Left ventricle myocardium superior (tissue), 1 donor: ENCODE measurements around the gene KRTAP27-1. TPM values are rescaled to one million over a fixed set of nuclear protein-coding genes. Genes with fewer than 3 reads are reported as not detected.

Experiments
- ATAC-seq: fragments of 200-7000 bp; cut with Tn5 transposase; one replicate; pipeline ENCODE4 v1.9.1; 2020; ENCODE audit warnings: mild to moderate bottlenecking, moderate library complexity
- DNase-seq: peaks from one replicate; pipeline ENCODE4 v3.0.0-alpha.2; 2020
- intact Hi-C: fragments of 100-400 bp; cut with micrococcal nuclease; formaldehyde crosslinking; loops from one replicate; pipeline ENCODE4 v1.11.0; 2022
- long read RNA-seq: library from polyadenylated mRNA; unstranded; transcript quantifications from one replicate; pipeline ENCODE4 v2.0.0, GENCODE V29; 2021
- total RNA-seq: library from RNA; stranded (reverse); fragmentation: NEBNext Ultra II Directional; extraction: Animal tissue kit (Norgen Biotek cat#: 25700); gene quantifications from one replicate; pipeline ENCODE4 v1.2.1, GENCODE V29; 2021
- donor health status: DM: no; HTN: yes; CAD: no; lungs with severe emphysema.

Gene KRTAP27-1, protein sequence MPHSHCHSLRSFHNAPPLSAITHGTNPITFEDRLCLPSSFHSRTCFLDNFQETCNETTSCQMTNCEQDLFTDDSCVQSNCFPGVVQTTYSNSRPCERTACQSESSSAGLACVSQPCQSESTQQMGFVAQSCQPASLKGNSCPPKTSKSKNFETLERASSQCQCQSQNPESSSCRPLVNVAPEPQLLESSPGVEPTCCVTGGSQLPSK
- total RNA-seq, result not detected
- long read RNA-seq, result 0 reads

GRCh38 chr21:30337276-30337744 is at the start of gene KRTAP27-1:
TSS of gene KRTAP27-1 (minus strand) at chr21:30337694. CDS start at chr21:30337668, 26 bp downstream.
- DNase-seq (no peak), ATAC-seq (no peak)
- intact Hi-C loops, result no loop called here

DNA sequence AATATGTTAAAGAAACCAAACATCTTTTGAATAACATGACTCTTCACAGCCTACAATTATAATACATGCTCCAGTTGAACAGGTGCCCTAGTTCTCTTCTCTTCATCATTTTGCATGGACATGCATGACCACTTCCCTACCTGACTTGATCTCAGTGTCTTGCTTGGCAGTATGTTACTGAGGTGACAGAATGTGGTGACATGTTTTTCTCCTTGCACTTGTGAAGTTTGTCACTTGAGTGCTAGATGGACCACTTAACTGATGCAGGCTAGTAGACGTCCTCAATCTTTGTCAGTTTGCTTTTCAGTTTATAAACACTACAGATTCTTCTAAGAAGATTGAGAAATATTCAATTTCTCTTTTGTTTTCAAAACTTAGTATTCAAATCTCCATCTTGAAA is 44.7 kb upstream of the KRTAP27-1 start:
- no peak for DNase-seq
- no peak for ATAC-seq
- intact Hi-C loops, result no loop called here

- intact Hi-C loops, result no loop called here
- DNase-seq (no peak), ATAC-seq (no peak)
Observed at GRCh38 chr21:30372139-30372770, 34.8 kb upstream of the KRTAP27-1 start, which contains the start of gene KRTAP13-2. TSS of gene KRTAP13-2 (minus strand) at chr21:30372271. CDS start at chr21:30372213, 58 bp downstream.

DNA sequence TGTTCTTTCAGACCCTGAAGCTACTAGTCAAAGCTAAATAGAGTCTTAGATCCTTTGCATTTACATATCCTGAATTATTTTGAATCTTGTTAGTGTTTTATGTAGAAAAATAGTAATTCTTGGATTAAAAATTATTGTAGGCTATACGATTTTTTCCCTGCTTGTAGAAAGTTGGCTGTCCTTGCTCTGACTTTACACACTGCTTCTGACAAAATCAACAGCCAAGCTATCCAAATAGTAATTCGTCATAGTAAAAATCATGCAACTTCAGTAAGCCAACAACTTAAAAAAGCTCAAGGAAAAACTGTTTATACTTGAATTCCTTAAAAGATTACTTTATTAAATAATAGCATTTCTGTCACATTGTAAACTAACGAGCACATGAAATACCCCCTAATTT is 18.4 kb upstream of the KRTAP27-1 start:
- no peak for ATAC-seq
- DNase-seq, result no peak
- intact Hi-C loops, result no loop called here

DNA sequence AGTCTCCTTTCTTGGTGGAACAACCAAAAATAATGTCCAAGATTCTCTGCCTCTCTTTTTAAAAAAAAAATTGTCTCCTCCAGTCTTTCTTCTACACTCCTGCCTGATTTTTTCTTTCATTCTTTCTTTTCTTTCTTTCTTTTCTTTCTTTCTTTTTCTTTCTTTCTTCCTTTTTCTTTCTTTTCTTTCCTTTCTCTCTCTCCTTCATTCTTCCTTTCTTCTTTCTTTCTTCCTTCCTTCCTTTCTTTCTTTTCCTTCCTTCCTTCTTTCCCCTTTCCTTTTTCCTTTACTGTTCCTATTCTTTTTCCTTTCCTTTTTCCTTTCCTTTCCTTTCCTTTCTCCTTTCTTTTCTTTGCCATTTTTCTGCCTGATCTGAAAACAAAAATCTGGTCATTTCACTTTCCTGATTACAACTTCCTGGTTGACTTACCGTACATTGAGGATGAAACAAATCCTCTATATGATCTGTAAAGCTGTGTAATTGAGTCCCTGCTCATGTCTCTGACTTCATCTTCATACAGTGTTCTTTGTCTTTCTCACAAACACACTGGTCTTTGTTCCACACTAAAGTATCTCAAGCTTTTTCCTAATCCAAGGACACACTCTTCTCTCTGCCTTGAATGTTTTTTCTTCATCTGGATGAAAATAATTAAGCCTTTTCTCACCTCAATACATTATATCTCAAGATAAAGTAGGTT is 17.0 kb upstream of the KRTAP27-1 start:
- no peak for DNase-seq
- intact Hi-C loops, result no loop called here
- no peak for ATAC-seq

GRCh38 chr21:30351534-30351933 is 14.0 kb upstream of the KRTAP27-1 start:
- DNase-seq (no peak), ATAC-seq (no peak)
- intact Hi-C loops, result no loop called here

GRCh38 chr21:30349572-30349971 is 12.1 kb upstream of the KRTAP27-1 start:
- ATAC-seq, result no peak
- intact Hi-C loops, result loop anchor here (10.0 kb wide), 1 partner anchor 735 kb away; no protein-coding TSS in a partner anchor
- DNase-seq, result no peak

- intact Hi-C loops, result loop anchor here (10.0 kb wide), 1 partner anchor 736 kb away; no protein-coding TSS in a partner anchor
- DNase-seq (no peak), ATAC-seq (no peak)
Observed at GRCh38 chr21:30348506-30348905, 11.0 kb upstream of the KRTAP27-1 start, which contains the start of gene KRTAP23-1. TSS of gene KRTAP23-1 (minus strand) at chr21:30348606. CDS start at chr21:30348606, 0 bp downstream.

DNA sequence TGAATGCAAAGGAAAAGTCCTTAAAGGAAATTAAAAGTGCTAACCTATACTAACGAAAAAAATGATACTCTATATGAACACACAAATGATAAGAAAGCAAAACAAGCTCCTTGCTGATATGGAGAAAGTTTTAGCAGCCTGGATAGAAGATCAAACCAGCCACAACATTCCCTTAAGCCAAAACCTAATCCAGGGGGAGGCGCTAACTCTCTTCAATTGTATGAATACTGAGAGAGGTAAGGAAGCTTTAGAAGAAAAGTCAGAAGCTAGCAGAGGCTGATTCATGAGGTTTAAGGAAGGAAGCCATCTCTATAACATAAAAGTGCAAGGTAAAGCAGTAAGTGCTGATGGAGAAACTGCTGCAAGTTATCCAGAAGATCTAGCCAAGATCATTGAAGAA is 7.5 kb upstream of the KRTAP27-1 start:
- intact Hi-C loops, result loop anchor here (10.0 kb wide), 1 partner anchor 740 kb away; no protein-coding TSS in a partner anchor
- ATAC-seq (no peak), DNase-seq (no peak)

DNA sequence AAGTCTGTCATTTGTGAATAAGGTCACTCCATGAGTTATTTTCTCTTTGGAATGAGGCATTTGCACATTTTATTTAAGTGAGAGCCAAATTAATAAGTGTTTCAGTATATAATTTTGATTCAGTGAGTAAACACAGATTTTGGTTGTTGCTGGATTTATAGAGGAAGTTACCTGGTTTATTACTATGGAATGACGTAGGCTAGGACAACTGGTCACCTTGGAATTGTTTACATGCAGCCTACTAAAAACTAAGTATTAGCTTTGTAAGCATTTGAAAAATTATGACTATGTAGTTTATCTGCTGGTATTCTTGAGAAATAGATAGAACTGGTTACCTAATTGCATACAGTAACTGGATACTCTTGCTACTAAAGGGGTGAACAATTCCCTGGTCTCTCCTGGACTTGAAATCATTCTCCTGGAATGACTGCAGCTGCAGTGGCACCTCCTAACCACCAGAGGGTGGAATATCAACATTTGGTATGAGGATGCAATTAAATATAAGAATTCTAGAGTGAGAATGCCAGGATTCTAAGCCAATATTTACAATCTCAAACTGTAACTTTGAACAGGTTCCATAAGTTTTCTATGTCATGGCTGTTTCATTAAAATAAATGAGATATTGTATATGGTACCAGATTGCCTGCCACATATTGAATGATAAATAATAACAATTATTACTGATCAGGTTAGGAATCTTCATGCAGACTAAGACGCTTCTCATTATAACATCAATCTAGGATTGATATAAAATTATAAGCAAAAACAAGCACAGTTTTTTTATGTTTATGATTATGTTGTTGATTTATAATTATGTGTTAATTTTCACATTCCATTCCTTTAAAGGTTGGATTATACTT is 3.5 kb upstream of the KRTAP27-1 start:
- intact Hi-C loops, result loop anchor here (10.0 kb wide), 1 partner anchor 744 kb away; no protein-coding TSS in a partner anchor
- DNase-seq (peak; percentile 35), ATAC-seq (no peak)

- DNase-seq (no peak), ATAC-seq (no peak)
- intact Hi-C loops, result no loop called here
Observed at GRCh38 chr21:30338717-30339116, 1.2 kb upstream of the KRTAP27-1 start.

- DNase-seq (no peak), ATAC-seq (no peak)
- intact Hi-C loops, result no loop called here
Observed at GRCh38 chr21:30337772-30338171, 278 bp upstream of the KRTAP27-1 start.

DNA sequence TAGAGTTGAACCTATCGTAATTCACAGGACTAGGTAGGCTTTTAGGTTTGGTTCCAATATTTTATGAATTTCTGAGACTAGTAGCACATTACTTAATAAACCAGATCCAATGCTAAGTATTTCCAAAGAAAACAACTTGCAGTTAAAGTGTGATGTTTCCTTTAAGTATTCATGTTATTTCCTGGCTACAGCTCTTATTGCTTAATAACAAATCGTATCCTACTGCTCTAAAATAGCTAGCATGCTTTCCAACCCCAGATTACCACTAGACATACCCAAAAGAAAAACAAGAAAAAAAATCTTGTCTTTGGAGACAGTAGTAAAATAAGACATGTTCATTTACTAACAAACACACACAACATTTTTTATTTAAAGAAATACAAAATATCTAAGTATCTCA is 898 bp downstream of the KRTAP27-1 start:
- DNase-seq, result no peak
- ATAC-seq, result no peak
- intact Hi-C loops, result no loop called here

DNA sequence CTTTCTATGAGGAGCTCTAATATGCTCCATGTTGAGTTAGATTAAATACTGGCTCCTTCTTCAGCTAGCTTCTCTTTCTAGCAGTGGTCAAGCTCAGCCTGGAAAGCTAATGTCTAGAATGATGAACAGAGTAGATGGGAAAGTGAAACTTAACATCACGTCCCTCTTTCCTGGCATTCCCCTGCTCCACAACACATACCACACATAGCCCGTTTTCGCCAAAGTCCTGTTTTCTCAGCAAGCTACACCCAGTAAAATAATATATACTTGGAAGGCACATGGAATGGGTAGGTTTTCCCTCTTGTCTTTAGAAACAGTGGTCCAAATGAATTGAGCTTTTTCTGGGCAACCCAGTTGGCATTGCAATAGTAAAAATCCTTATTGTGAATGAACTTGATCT is 3.8 kb downstream of the KRTAP27-1 start:
- intact Hi-C loops, result no loop called here
- ATAC-seq (no peak), DNase-seq (no peak)

DNA sequence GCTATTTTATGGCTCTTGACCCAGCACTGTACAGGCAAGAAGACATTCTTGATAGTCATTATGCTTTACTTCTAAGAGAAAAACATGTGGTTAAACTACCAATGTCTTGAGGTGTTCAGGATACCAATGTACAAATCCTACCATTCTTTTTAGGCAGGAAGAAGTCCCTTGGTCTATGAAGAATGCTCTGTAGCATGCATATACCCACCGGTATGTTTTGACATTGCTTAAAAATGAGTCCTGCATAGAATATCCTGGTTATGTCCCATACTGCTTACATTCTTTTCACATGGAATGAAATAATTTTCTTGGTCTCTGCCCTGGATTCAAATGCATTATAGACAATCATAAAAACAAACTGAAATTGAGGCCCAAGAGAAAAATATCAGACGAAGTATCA is 4.8 kb downstream of the KRTAP27-1 start:
- intact Hi-C loops, result no loop called here
- ATAC-seq, result no peak

DNA sequence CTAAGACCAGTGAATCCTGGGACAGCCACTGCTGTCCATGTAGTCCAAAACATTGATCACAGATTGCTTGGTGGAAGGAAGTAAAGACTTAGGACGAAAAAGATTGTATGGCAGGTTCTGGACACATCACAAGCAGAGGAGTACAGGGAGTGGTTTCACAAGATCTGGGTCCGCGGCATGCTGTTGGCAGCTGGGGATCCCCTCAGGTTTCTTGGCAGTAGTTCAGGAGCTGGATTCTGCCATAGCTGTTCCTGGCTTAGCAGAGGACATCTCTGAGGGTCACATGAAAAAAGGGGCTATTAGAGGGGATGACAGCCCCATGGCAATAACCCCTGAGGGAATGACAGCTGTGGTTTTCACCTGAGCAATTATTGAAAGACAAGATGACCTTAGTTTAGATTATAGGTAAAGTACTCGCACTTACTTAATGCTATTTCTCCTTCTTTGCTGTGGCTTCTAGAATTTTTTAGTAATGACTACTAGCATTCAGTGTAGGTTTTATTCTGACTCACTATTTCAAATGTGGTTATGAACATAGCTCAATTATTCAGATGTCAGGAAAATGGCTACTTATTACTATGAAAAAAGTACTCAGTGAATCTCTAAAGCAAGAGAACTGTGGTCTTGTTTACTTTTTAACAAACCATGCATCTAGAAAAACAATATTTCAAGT is 8.2 kb downstream of the KRTAP27-1 start:
- intact Hi-C loops, result no loop called here
- DNase-seq (no peak), ATAC-seq (no peak)

More for the DNA sequence above, 4.8 kb downstream of the KRTAP27-1 start:
- no peak for DNase-seq

GRCh38 chr21:30326390-30326789 is 11.1 kb downstream of the KRTAP27-1 start:
- no peak for DNase-seq
- intact Hi-C loops, result no loop called here

GRCh38 chr21:30320215-30320614 is 17.3 kb downstream of the KRTAP27-1 start, which contains the start of gene KRTAP26-1:
TSS of gene KRTAP26-1 (minus strand) at chr21:30320315. CDS start at chr21:30320035, 280 bp downstream.
- intact Hi-C loops, result no loop called here
- ATAC-seq, result no peak
- DNase-seq, result no peak

More at GRCh38 chr21:30326390-30326789, 11.1 kb downstream of the KRTAP27-1 start:
- no peak for ATAC-seq
